AG09309 (cell line): ENCODE data around the gene CST7.

Experiments
- DNase-seq: peaks from one replicate; pipeline ENCODE4 v3.0.0-alpha.2; 2010; ENCODE audit warnings: low read depth
- H3K4me3 ChIP-seq: 2 replicates; pipeline ENCODE4 v1.5.1; 2011; ENCODE audit warnings: mild to moderate bottlenecking, low read depth, low read length, moderate library complexity; ENCODE audit not compliant: control insufficient read depth
- CTCF ChIP-seq: IDR thresholded peaks from 2 replicates; pipeline ENCODE4 v1.5.1; 2011; ENCODE audit warnings: mild to moderate bottlenecking, low read depth, low read length, inconsistent platforms; ENCODE audit not compliant: insufficient read depth, control insufficient read depth; ENCODE audit errors: missing control alignments

Gene CST7

GRCh38 chr20:24965065-24965919, 16.2 kb downstream of the CST7 start:
- TF ChIP-seq CTCF, result no peak
- DNase-seq, result no peak
- H3K4me3 ChIP-seq, result no peak overlapping the region

- no peak for TF ChIP-seq CTCF
- no peak for DNase-seq
- no peak overlapping the region for H3K4me3 ChIP-seq
These were observed 17.4 kb downstream of the CST7 start for GRCh38 chr20:24966317-24967012.

GRCh38 chr20:24968278-24968800, 19.3 kb downstream of the CST7 start:
- no peak for DNase-seq

GRCh38 chr20:24969186-24970029, 20.3 kb downstream of the CST7 start:
- DNase-seq, result no peak
- H3K4me3 ChIP-seq, result no peak overlapping the region
- no peak for TF ChIP-seq CTCF

More at GRCh38 chr20:24968278-24968800, 19.3 kb downstream of the CST7 start:
- no peak overlapping the region for H3K4me3 ChIP-seq
- TF ChIP-seq CTCF, result no peak

- no peak for DNase-seq
- no peak for TF ChIP-seq CTCF
- no peak overlapping the region for H3K4me3 ChIP-seq
These were observed 21.0 kb downstream of the CST7 start for GRCh38 chr20:24970030-24970553.

- TF ChIP-seq CTCF, result no peak
- DNase-seq, result no peak
These were observed 21.7 kb downstream of the CST7 start for GRCh38 chr20:24970754-24971153.

More at GRCh38 chr20:24970754-24971153, 21.7 kb downstream of the CST7 start:
- no peak overlapping the region for H3K4me3 ChIP-seq
